HG03039 (cell line): ENCODE results near the gene OR5AL1.
"Not testable (repeated sequence)": the region's sequence is repeated elsewhere in the genome, so short reads cannot be mapped to it uniquely, and the experiment has no call there.

Source experiments
- ATAC-seq: cut with Tn5 transposase; IDR thresholded peaks from one replicate; pipeline ENCODE4 v1.9.1; 2021; ENCODE audit warnings: mild to moderate bottlenecking, moderate library complexity; ENCODE audit not compliant: unreplicated experiment

The OR5AL1 gene

DNA sequence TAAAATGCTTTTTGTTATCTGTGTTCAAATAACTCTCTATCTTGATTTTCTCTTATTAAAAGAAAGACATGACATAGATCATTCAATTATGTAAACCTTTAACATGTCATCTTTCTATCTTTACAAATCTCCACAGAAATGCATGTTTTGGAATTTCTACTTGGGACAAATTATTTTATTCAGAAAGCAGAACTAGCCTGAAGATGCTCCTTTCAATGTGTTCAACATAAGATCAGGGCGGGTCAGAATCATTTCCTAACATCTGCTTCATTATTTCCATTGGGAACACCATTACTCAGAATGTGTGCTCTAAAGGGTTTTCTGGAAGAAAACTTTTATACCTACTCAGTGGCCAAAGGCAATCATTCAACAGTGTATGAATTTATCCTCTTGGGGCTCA lies at the start of gene OR5AL1:
TSS of gene OR5AL1 (plus strand) at position 301 of the 400 bp plus-strand sequence.
- ATAC-seq = no peak

DNA sequence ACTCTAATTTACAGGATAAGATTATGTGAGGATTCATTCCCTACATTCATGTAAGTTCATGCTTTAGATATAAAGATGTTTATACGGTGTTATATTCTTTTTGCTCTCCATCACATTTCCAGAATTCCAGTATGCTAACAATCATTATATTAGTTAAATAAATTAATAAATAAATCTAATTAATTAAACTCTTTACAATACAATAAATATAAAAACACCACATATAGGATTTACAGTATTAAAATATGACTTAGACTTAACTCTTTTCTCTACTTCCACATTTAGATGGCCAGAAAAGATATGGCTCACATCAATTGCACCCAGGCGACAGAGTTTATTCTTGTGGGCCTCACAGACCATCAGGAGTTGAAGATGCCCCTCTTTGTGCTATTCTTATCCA lies 37.2 kb upstream of the OR5AL1 start, which contains the start of gene OR8U1:
TSS of gene OR8U1 (plus strand) at position 301 of the 400 bp plus-strand sequence. CDS start at position 301, 0 bp downstream.
- no peak for ATAC-seq

GRCh38 chr11:56380120-56380519 lies 32.4 kb upstream of the OR5AL1 start:
- ATAC-seq = no peak

DNA sequence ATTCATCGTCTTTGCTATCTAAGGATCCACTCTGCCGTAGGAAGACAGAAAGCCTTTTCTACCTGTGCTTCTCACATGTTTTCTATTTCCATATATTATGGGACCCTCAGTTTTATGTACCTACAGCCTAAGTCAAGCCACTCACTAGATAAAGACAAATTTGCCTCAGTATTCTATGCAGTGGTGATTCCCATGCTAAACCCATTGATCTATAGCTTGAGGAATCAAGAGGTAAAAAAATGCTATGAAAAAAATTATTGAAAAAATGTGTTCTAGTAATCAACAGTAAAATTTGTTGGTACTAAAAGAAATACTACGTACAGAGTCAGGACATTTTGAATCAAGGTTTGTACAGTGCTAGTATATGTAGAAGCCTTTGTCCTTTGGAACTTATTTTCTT lies 18.1 kb upstream of the OR5AL1 start:
- ATAC-seq = no peak

- no peak for ATAC-seq
Measured at GRCh38 chr11:56396047-56396446, 16.4 kb upstream of the OR5AL1 start.

DNA sequence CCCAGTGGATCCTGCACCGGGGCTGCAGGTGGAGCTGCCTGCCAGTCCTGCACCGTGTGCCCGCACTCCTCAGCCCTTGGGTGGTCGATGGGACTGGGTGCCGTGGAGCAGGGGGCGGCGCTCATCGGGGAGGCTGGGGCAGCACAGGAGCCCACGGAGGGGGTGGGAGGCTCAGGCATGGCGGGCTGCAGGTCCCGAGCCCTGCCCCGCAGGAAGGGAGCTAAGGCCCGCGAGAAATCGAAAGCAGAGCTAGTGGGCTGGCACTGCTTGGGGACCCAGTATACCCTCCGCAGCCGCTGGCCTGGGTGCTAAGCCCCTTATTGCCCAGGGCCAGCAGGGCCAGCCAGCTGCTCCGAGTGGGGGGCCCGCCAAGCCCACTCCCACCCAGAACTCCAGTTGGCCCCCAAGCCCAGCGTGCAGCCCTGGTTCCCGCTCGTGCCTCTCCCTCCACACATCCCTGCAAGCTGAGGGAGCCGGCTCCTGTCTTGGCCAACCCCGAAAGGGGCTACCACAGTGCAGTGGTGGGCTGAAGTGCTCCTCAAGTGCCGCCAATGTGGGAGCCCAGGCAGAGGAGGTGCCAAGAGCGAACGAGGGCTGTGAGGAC lies 10.5 kb upstream of the OR5AL1 start:
- ATAC-seq = not testable (repeated sequence)

DNA sequence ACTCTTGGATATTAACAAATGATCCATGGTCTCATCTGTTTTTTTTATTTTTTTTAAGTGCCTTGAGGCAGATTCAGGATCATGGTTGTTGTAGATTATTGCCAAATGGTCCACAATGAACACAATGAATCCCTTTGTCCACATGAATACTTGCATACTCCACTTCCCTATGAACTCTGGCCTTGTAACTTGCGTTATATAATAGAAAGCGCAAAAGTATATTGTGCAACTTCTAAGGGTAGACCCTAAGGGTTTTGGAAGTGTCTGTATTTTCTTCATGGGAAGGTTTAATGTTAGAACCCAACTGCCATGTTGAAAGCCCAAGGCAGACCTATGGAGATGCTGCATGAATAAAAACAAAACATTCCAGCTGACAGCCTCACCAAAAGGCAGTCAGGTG lies 8.1 kb upstream of the OR5AL1 start:
- ATAC-seq = no peak

DNA sequence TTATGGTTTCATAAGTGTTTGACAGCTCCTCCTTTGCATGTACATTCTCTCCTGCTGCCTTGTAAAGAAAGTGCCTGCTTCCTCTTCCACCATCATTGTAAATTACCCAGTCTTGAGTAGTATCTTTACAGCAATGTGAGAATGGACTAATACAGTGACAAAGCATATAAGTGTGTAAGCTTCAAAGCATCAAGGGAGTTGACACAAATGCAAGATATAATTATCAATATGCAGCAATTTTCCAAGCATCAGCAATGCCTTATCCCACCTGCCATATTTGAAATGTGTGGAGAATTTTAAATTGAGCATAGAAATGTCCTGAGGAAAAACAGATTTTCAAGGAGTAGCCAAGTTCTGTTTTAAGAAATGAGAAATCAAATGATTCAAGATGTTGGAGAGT lies 1.7 kb upstream of the OR5AL1 start:
- no peak for ATAC-seq

DNA sequence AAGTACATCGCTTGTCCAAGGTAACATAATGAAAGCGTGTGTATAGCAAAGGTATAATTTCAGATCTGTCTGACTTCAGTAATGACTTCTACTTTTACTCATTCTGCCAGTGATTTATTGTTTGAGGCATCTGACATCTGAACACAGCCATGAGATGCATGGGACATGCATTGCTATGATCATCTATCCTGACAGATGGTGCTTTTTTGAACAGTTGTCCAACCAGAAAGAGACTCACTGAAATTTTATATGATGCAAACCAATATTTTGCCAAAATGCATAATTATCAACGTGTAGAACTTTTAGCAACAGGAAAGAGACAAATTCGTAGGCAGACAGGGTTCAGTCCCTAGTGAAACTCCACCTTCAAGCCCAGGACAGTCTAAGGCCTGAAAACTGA lies 41.0 kb downstream of the OR5AL1 start:
- no peak for ATAC-seq

DNA sequence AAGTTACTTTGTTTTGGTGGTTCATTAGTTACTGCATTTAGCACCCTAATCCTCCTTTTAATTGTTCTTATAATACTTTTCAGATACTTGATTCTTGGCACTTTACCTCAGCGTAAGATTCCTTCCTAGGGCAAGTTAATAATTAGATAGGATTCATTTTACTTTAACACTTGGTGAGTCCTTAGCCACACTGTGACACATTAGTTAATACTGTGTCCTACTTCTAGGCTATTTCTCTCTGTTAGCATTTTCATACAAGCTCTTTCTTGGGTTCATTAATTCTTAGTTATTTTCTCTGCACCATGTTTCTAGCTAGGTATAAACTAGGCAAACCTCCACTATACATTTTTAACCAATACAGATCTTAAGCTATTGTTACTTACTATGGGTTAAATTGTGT lies 44.6 kb downstream of the OR5AL1 start:
- ATAC-seq = no peak
